NB4 (cell line): ENCODE data around the gene CCDC194.

Experiments used
- POLR2A ChIP-seq: IDR thresholded peaks from 2 replicates; pipeline ENCODE4 v1.6.1; 2011; ENCODE audit warnings: mild to moderate bottlenecking; ENCODE audit not compliant: insufficient read length; ENCODE audit errors: extremely low read depth
- TF ChIP-seq, protein P1 (sequence below): IDR thresholded peaks from one replicate; pipeline ENCODE4 v1.5.1; 2012; ENCODE audit warnings: low read depth, low read length

- TF ChIP-seq, protein P1, sequence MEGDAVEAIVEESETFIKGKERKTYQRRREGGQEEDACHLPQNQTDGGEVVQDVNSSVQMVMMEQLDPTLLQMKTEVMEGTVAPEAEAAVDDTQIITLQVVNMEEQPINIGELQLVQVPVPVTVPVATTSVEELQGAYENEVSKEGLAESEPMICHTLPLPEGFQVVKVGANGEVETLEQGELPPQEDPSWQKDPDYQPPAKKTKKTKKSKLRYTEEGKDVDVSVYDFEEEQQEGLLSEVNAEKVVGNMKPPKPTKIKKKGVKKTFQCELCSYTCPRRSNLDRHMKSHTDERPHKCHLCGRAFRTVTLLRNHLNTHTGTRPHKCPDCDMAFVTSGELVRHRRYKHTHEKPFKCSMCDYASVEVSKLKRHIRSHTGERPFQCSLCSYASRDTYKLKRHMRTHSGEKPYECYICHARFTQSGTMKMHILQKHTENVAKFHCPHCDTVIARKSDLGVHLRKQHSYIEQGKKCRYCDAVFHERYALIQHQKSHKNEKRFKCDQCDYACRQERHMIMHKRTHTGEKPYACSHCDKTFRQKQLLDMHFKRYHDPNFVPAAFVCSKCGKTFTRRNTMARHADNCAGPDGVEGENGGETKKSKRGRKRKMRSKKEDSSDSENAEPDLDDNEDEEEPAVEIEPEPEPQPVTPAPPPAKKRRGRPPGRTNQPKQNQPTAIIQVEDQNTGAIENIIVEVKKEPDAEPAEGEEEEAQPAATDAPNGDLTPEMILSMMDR = no peak
- peak; percentile 31 for TF ChIP-seq POLR2A
Measured at GRCh38 chr19:17419621-17420474, 25.9 kb upstream of the CCDC194 start, which contains the start of gene MVB12A.
